ENCODE measurements around the gene FES.

FES gene

DNA sequence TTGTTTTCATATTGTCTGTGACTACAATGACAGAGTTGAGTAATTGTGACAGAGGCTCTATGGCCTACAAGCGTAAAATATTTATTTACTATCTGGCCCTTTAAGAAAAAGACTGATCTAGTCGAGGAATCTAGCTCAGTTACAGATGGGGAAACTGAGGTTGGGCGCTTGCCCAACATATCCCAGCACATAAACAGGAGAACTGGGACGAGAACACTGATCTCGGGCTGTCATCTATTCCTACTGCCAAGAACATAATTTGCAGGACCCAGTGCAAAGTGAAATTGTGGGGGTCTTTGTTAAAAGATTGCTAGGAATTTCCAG, 1.9 kb downstream of the FES start:
- TF ChIP-seq TAF1 (IDR thresholded peaks at IDR 0.05; ENCODE audit: borderline replicate concordance, insufficient read depth, low read length) (no peak), POLR2AphosphoS5 (IDR thresholded peaks at IDR 0.05; ENCODE audit: low read depth, low read length) (no peak), FOXP2 (optimal IDR thresholded peaks at IDR 0.05; ENCODE audit: borderline replicate concordance, extremely low read depth, extremely low read length, insufficient read depth) (no peak), SIN3A (IDR thresholded peaks at IDR 0.05; ENCODE audit: borderline replicate concordance, insufficient read depth, low read length) (no peak)
- TF ChIP-seq, protein P1, sequence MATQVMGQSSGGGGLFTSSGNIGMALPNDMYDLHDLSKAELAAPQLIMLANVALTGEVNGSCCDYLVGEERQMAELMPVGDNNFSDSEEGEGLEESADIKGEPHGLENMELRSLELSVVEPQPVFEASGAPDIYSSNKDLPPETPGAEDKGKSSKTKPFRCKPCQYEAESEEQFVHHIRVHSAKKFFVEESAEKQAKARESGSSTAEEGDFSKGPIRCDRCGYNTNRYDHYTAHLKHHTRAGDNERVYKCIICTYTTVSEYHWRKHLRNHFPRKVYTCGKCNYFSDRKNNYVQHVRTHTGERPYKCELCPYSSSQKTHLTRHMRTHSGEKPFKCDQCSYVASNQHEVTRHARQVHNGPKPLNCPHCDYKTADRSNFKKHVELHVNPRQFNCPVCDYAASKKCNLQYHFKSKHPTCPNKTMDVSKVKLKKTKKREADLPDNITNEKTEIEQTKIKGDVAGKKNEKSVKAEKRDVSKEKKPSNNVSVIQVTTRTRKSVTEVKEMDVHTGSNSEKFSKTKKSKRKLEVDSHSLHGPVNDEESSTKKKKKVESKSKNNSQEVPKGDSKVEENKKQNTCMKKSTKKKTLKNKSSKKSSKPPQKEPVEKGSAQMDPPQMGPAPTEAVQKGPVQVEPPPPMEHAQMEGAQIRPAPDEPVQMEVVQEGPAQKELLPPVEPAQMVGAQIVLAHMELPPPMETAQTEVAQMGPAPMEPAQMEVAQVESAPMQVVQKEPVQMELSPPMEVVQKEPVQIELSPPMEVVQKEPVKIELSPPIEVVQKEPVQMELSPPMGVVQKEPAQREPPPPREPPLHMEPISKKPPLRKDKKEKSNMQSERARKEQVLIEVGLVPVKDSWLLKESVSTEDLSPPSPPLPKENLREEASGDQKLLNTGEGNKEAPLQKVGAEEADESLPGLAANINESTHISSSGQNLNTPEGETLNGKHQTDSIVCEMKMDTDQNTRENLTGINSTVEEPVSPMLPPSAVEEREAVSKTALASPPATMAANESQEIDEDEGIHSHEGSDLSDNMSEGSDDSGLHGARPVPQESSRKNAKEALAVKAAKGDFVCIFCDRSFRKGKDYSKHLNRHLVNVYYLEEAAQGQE (IDR thresholded peaks at IDR 0.05; ENCODE audit: insufficient read depth in 1 of 2, low read depth in 2 of 2, low read length in 2 of 2) = no peak

DNA sequence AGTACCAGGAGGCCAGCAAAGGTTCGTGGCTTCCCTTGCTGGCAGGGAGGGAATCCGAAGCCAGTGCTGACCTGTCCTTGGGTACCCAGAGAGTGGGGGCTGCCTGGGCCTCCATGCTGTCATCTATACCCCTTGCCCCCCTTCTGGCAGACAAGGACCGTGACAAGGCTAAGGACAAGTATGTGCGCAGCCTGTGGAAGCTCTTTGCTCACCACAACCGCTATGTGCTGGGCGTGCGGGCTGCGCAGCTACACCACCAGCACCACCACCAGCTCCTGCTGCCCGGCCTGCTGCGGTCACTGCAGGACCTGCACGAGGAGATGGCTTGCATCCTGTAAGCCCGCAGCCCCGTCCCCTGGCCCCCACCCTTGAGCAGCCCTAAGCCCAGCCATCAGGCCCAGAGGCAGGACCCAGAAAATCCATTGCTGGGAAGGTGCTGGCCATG, 2.8 kb downstream of the FES start:
- no peak for TF ChIP-seq TAF1 (IDR thresholded peaks at IDR 0.05; ENCODE audit: borderline replicate concordance, insufficient read depth, low read length)
- TF ChIP-seq FOXP2 (optimal IDR thresholded peaks at IDR 0.05; ENCODE audit: borderline replicate concordance, extremely low read depth, extremely low read length, insufficient read depth) = no peak
- no peak for TF ChIP-seq POLR2AphosphoS5 (IDR thresholded peaks at IDR 0.05; ENCODE audit: low read depth, low read length)
- TF ChIP-seq SIN3A (IDR thresholded peaks at IDR 0.05; ENCODE audit: borderline replicate concordance, insufficient read depth, low read length) = no peak
- TF ChIP-seq, protein P1 (IDR thresholded peaks at IDR 0.05; ENCODE audit: insufficient read depth in 1 of 2, low read depth in 2 of 2, low read length in 2 of 2) = no peak

DNA sequence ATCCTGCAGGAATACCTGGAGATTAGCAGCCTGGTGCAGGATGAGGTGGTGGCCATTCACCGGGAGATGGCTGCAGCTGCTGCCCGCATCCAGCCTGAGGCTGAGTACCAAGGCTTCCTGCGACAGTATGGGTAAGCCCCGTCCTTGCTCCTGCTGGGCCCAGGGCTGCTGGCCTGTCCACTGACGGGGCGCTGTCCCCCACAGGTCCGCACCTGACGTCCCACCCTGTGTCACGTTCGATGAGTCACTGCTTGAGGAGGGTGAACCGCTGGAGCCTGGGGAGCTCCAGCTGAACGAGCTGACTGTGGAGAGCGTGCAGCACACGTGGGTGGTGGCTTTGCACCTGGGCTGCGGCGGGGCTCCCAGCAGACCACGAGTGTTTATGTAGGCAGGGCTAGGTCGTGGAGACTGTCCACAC, 5.0 kb downstream of the FES start:
- no peak for TF ChIP-seq POLR2AphosphoS5 (IDR thresholded peaks at IDR 0.05; ENCODE audit: low read depth, low read length)
- TF ChIP-seq FOXP2 (optimal IDR thresholded peaks at IDR 0.05; ENCODE audit: borderline replicate concordance, extremely low read depth, extremely low read length, insufficient read depth) = no peak
- TF ChIP-seq, protein P1 (IDR thresholded peaks at IDR 0.05; ENCODE audit: insufficient read depth in 1 of 2, low read depth in 2 of 2, low read length in 2 of 2) = no peak
- TF ChIP-seq TAF1 (IDR thresholded peaks at IDR 0.05; ENCODE audit: borderline replicate concordance, insufficient read depth, low read length) = no peak
- TF ChIP-seq SIN3A (IDR thresholded peaks at IDR 0.05; ENCODE audit: borderline replicate concordance, insufficient read depth, low read length) = no peak

DNA sequence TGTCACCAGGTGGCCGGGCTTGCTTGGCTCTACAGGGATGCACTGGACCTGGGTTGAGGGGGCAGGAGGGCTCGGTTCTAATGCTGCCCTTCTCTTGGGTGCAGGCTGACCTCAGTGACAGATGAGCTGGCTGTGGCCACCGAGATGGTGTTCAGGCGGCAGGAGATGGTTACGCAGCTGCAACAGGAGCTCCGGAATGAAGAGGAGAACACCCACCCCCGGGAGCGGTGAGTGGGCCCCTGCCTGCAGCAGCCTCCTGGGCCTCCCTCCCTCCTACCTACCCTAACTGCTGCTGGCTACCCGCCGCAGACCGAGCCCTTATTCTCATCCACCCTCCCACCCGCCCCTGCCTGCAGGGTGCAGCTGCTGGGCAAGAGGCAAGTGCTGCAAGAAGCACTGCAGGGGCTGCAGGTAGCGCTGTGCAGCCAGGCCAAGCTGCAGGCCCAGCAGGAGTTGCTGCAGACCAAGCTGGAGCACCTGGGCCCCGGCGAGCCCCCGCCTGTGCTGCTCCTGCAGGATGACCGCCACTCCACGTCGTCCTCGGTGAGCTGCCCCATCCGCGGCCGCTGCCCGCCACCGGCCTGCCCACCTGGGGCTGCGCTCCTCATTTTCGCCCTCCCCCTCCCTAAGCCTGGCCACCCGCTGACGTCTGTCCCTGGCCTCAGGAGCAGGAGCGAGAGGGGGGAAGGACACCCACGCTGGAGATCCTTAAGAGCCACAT, 5.6 kb downstream of the FES start:
- TF ChIP-seq, protein P1 (IDR thresholded peaks at IDR 0.05; ENCODE audit: insufficient read depth in 1 of 2, low read depth in 2 of 2, low read length in 2 of 2) = no peak
- no peak for TF ChIP-seq FOXP2 (optimal IDR thresholded peaks at IDR 0.05; ENCODE audit: borderline replicate concordance, extremely low read depth, extremely low read length, insufficient read depth)
- TF ChIP-seq SIN3A (IDR thresholded peaks at IDR 0.05; ENCODE audit: borderline replicate concordance, insufficient read depth, low read length) = no peak
- TF ChIP-seq POLR2AphosphoS5 (IDR thresholded peaks at IDR 0.05; ENCODE audit: low read depth, low read length) = no peak
- no peak for TF ChIP-seq TAF1 (IDR thresholded peaks at IDR 0.05; ENCODE audit: borderline replicate concordance, insufficient read depth, low read length)
